HCT116 (cell line): Measurements from ENCODE around the gene ALDH3A2. TPM values are rescaled to one million over a fixed set of nuclear protein-coding genes. Genes with fewer than 3 reads are reported as not detected.

Experiments
- ATAC-seq: fragments of 200-7000 bp; cut with Tn5 transposase; 2 replicates; pipeline ENCODE4 v1.9.1; 2020; ENCODE audit warnings: mild to moderate bottlenecking, moderate library complexity
- BruUV-seq: library from RNA; stranded (reverse); fragments of 400-500 nt; replicated peaks from 2 replicates; lab custom pipeline; 2021; lab: Mats Ljungman, UMichigan
- CTCF ChIA-PET: fragments of 300-600 bp; sonication (Branson Sonifier 250); formaldehyde crosslinking; loops from one replicate; lab custom pipeline; 2021; ENCODE audit warnings: antibody characterized with exemption; lab: Charles Lee
- POLR2A ChIA-PET: fragments of 300-600, 350-600 bp; sonication (Branson Sonifier 250); formaldehyde crosslinking; loops from one replicate; lab custom pipeline; 2021; ENCODE audit warnings: antibody characterized with exemption; lab: Charles Lee
- RAD21 ChIA-PET, 2 experiments: fragments of 300-600 bp; sonication (Branson Sonifier 250); formaldehyde crosslinking; loops; one replicate each; lab custom pipeline; 2023; ENCODE audit warnings: low total read pairs in 2 of 2; ENCODE audit not compliant: uncharacterized antibody in 2 of 2, unreplicated experiment in 2 of 2, low non-redundant PET in 1 of 2; lab: Charles Lee
- DNase-seq: peaks from one replicate; pipeline ENCODE4 v3.0.0-alpha.2; 2010; ENCODE audit warnings: low read depth, low spot score
- H2AFZ ChIP-seq: fragments of 200-600 bp; shearing (Covaris generic), sonication (generic); 2 replicates; pipeline ENCODE4 v1.6.1; 2017; ENCODE audit warnings: low read depth, mixed run types, mixed read lengths, antibody characterized with exemption, low read length; ENCODE audit not compliant: poor library complexity, severe bottlenecking
- H3K27ac ChIP-seq: 2 replicates; pipeline ENCODE4 v1.5.1; 2012; ENCODE audit warnings: low read depth, low read length
- H3K27me3 ChIP-seq: fragments of 200-600 bp; sonication (generic); 2 replicates; pipeline ENCODE4 v1.6.1; 2016; ENCODE audit warnings: mixed run types, low read length, mixed read lengths; ENCODE audit not compliant: insufficient read depth
- H3K36me3 ChIP-seq, 2 experiments: fragments of 200-500 bp in 1 of 2; fragments of 200-600 bp in 1 of 2; sonication (Bioruptor generic) in 1 of 2; sonication (generic) in 1 of 2; 2 replicates each; pipeline versions ENCODE4 v1.5.1 to v1.6.1; 2014 to 2016; ENCODE audit warnings: low read length in 2 of 2, inconsistent platforms in 1 of 2, mixed read lengths in 1 of 2, mixed run types in 1 of 2; ENCODE audit not compliant: insufficient read depth in 2 of 2, control insufficient read depth in 1 of 2
- H3K4me1 ChIP-seq, 2 experiments: fragments of 200-600 bp in 1 of 2; sonication (generic) in 1 of 2; 2 replicates each; pipeline versions ENCODE4 v1.5.1 to v1.6.1; 2012 to 2017; ENCODE audit warnings: low read length in 2 of 2, inconsistent platforms in 1 of 2, mild to moderate bottlenecking in 1 of 2, mixed read lengths in 1 of 2, mixed run types in 1 of 2, moderate library complexity in 1 of 2; ENCODE audit not compliant: insufficient read depth in 2 of 2, control insufficient read depth in 1 of 2
- H3K4me2 ChIP-seq: fragments of 200-600 bp; sonication (generic); 2 replicates; pipeline ENCODE4 v1.6.1; 2017; ENCODE audit warnings: mixed run types, low read length, mixed read lengths
- H3K4me3 ChIP-seq, 2 experiments: fragments of 200-600 bp in 1 of 2; sonication (generic) in 1 of 2; replicated peaks in 1 of 2; 2 replicates each; pipeline ENCODE4 v1.5.1; 2011 to 2016; ENCODE audit warnings: low read length in 2 of 2, control low read depth in 1 of 2, low read depth in 1 of 2, mild to moderate bottlenecking in 1 of 2, mixed read lengths in 1 of 2, mixed run types in 1 of 2
- H3K79me2 ChIP-seq: fragments of 200-600 bp; sonication (generic); 2 replicates; pipeline ENCODE4 v1.6.1; 2017; ENCODE audit warnings: mild to moderate bottlenecking, mixed run types, low read length, moderate library complexity, mixed read lengths; ENCODE audit not compliant: insufficient read depth
- H3K9ac ChIP-seq: fragments of 200-600 bp; sonication (generic); 2 replicates; pipeline ENCODE4 v1.6.1; 2016; ENCODE audit warnings: low read length, mixed read lengths
- H3K9me2 ChIP-seq: fragments of 200-600 bp; sonication (generic), shearing (Covaris generic); 2 replicates; pipeline ENCODE4 v1.6.1; 2017; ENCODE audit warnings: mixed run types, mild to moderate bottlenecking, moderate library complexity; ENCODE audit not compliant: insufficient read depth
- H3K9me3 ChIP-seq, 2 experiments: fragments of 200-500 bp in 1 of 2; fragments of 200-600 bp in 1 of 2; sonication (Bioruptor generic) in 1 of 2; sonication (generic) in 1 of 2; 2 replicates each; pipeline ENCODE4 v1.6.1; 2014 to 2017; ENCODE audit warnings: low read length in 2 of 2, mixed read lengths in 2 of 2, inconsistent platforms in 1 of 2, low read depth in 1 of 2, mild to moderate bottlenecking in 1 of 2, mixed run types in 1 of 2, moderate library complexity in 1 of 2; ENCODE audit not compliant: control insufficient read depth in 1 of 2, insufficient read depth in 1 of 2
- H4K20me1 ChIP-seq: fragments of 200-600 bp; sonication (generic), shearing (Covaris generic); 2 replicates; pipeline ENCODE4 v1.6.1; 2017; ENCODE audit warnings: mixed run types, mild to moderate bottlenecking, moderate library complexity; ENCODE audit not compliant: insufficient read depth
- EGR1 ChIP-seq: IDR thresholded peaks from 2 replicates; pipeline ENCODE4 v1.6.1; 2012; ENCODE audit warnings: low read depth
- EZH2 ChIP-seq: fragments of 200-600 bp; sonication (generic); IDR thresholded peaks from 2 replicates; pipeline ENCODE4 v1.6.1; 2017; ENCODE audit warnings: antibody characterized with exemption, mixed run types
- EZH2phosphoT487 ChIP-seq: fragments of 200-600 bp; IDR thresholded peaks from 2 replicates; pipeline ENCODE4 v1.6.1; 2018; ENCODE audit warnings: antibody characterized with exemption, borderline replicate concordance
- RAD21 ChIP-seq: IDR thresholded peaks from 2 replicates; pipeline ENCODE4 v1.6.1; 2012; ENCODE audit warnings: low read depth, mild to moderate bottlenecking
- SP1 ChIP-seq: IDR thresholded peaks from 2 replicates; pipeline ENCODE4 v1.6.1; 2012; ENCODE audit warnings: low read depth
- SRF ChIP-seq: IDR thresholded peaks from 2 replicates; pipeline ENCODE4 v1.6.1; 2012; ENCODE audit warnings: low read depth
- TCF7L2 ChIP-seq: IDR thresholded peaks from 2 replicates; pipeline ENCODE4 v1.7.0; 2011; ENCODE audit warnings: borderline replicate concordance, inconsistent platforms; ENCODE audit not compliant: insufficient read depth, insufficient read length; ENCODE audit errors: extremely low read depth
- YY1 ChIP-seq: IDR thresholded peaks from 2 replicates; pipeline ENCODE4 v1.6.1; 2011; ENCODE audit warnings: low read length, low read depth, moderate library complexity, mild to moderate bottlenecking; ENCODE audit not compliant: insufficient replicate concordance; ENCODE audit errors: extremely low read depth
- ZFX ChIP-seq: fragments of 450-650 bp; IDR thresholded peaks from 2 replicates; pipeline ENCODE4 v1.6.1; 2017
- ZNF274 ChIP-seq: fragments of 200-500 bp; sonication (Bioruptor generic); IDR thresholded peaks from 2 replicates; pipeline ENCODE4 v1.6.1; 2014; ENCODE audit warnings: mild to moderate bottlenecking, low read depth, low read length, inconsistent platforms
- intact Hi-C: fragments of 100-400 bp; cut with micrococcal nuclease; formaldehyde crosslinking; loops from 2 replicates; pipeline ENCODE4 v1.10.0; 2022
- total RNA-seq: library from RNA; stranded (reverse); gene quantifications from one replicate; pipeline ENCODE4 v1.2.1, GENCODE V29; 2021; ENCODE audit not compliant: unreplicated experiment
- TF ChIP-seq, protein P1 (sequence below), 3 experiments: fragments of 200-600 bp in 1 of 3; sonication (generic) in 1 of 3; IDR thresholded peaks in 2 of 3; conservative IDR thresholded peaks in 1 of 3; 2 replicates each; pipeline ENCODE4 v1.5.1; 2012 to 2017; ENCODE audit warnings: low read depth in 2 of 3, low read length in 2 of 3, antibody characterized with exemption in 1 of 3, borderline replicate concordance in 1 of 3, control low read depth in 1 of 3, mild to moderate bottlenecking in 1 of 3, mixed read lengths in 1 of 3, mixed run types in 1 of 3, moderate library complexity in 1 of 3; ENCODE audit not compliant: insufficient read depth in 1 of 3
- TF ChIP-seq, protein P2 (sequence below): IDR thresholded peaks from 2 replicates; pipeline ENCODE4 v1.6.1; 2012
- TF ChIP-seq, protein P3 (sequence below): IDR thresholded peaks from 2 replicates; pipeline ENCODE4 v1.6.1; 2012
- TF ChIP-seq, protein P4 (sequence below): IDR thresholded peaks from 2 replicates; pipeline ENCODE4 v1.6.1; 2011; ENCODE audit warnings: mild to moderate bottlenecking, low read length, moderate library complexity; ENCODE audit not compliant: insufficient replicate concordance; ENCODE audit errors: extremely low read depth

The ALDH3A2 gene
- total RNA-seq, 1 experiment from 2014 or later: 86.8 TPM

DNA sequence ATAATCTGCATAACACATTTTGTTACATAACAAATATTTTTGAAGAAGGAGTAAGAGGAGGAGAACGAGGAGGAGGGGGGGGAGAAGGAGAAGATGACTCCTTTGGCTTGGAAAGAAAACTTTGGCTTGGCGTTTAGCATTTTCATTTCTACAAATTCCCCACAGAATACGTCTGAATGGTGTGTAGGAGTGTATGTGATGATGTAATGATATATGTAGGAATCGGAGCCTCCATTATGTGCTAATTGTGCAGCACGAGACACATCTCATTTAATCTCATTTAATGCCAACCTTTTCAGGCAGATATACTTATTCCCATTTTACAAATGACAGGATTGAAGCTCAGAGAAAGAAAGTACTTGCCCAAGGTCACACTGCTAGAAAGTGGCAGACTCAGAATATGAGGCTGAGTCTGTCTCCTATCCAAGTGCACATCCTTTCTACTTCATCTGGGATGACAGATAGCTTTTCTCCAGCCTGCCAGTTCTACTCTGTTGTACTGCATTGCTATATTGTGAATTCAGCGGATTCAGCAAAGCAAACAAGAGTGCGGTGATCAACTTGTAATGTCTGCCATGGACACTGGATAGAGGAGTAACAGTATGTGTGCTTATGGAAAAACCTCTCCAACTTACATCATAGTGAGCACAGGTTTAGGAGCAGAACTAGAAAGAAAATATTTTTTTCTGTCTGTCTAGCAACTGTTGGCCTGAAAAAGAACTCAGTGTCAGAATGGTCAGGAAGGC is 78.3 kb downstream of the ALDH3A2 start:
- TF ChIP-seq TCF7L2 (no peak), EZH2 (no peak), EGR1 (no peak), YY1 (no peak), RAD21 (no peak), ZNF274 (no peak), SRF (no peak), ZFX (no peak), SP1 (no peak), EZH2phosphoT487 (no peak)
- TF ChIP-seq, protein P1, sequence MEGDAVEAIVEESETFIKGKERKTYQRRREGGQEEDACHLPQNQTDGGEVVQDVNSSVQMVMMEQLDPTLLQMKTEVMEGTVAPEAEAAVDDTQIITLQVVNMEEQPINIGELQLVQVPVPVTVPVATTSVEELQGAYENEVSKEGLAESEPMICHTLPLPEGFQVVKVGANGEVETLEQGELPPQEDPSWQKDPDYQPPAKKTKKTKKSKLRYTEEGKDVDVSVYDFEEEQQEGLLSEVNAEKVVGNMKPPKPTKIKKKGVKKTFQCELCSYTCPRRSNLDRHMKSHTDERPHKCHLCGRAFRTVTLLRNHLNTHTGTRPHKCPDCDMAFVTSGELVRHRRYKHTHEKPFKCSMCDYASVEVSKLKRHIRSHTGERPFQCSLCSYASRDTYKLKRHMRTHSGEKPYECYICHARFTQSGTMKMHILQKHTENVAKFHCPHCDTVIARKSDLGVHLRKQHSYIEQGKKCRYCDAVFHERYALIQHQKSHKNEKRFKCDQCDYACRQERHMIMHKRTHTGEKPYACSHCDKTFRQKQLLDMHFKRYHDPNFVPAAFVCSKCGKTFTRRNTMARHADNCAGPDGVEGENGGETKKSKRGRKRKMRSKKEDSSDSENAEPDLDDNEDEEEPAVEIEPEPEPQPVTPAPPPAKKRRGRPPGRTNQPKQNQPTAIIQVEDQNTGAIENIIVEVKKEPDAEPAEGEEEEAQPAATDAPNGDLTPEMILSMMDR (IDR thresholded peaks at IDR 0.05 in 2 of 3, conservative IDR thresholded peaks at IDR 0.05 in 1 of 3; ENCODE audit: borderline replicate concordance in 1 of 3, insufficient read depth in 1 of 3, low read depth in 2 of 3, low read length in 2 of 3): no peak
- TF ChIP-seq, protein P2, sequence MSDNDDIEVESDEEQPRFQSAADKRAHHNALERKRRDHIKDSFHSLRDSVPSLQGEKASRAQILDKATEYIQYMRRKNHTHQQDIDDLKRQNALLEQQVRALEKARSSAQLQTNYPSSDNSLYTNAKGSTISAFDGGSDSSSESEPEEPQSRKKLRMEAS: no peak
- TF ChIP-seq, protein P3, sequence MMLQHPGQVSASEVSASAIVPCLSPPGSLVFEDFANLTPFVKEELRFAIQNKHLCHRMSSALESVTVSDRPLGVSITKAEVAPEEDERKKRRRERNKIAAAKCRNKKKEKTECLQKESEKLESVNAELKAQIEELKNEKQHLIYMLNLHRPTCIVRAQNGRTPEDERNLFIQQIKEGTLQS: no peak
- TF ChIP-seq, protein P4, sequence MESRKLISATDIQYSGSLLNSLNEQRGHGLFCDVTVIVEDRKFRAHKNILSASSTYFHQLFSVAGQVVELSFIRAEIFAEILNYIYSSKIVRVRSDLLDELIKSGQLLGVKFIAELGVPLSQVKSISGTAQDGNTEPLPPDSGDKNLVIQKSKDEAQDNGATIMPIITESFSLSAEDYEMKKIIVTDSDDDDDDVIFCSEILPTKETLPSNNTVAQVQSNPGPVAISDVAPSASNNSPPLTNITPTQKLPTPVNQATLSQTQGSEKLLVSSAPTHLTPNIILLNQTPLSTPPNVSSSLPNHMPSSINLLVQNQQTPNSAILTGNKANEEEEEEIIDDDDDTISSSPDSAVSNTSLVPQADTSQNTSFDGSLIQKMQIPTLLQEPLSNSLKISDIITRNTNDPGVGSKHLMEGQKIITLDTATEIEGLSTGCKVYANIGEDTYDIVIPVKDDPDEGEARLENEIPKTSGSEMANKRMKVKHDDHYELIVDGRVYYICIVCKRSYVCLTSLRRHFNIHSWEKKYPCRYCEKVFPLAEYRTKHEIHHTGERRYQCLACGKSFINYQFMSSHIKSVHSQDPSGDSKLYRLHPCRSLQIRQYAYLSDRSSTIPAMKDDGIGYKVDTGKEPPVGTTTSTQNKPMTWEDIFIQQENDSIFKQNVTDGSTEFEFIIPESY: no peak
- Histone ChIP-seq H3K4me3 (no peak overlapping the region), H3K79me2 (no peaks in the 10 kb centered on the region), H4K20me1 (no peaks in the 10 kb centered on the region), H3K9ac (no peak overlapping the region), H3K27ac (no peak overlapping the region), H3K4me2 (no peak overlapping the region), H3K9me3 (no peaks in the 10 kb centered on the region), H3K27me3 (no peaks in the 10 kb centered on the region), H3K4me1 (peaks cover 2 to 6% of the 10 kb centered on the region in 2 experiments; a peak in 2 of 4 replicates), H3K36me3 (no peaks in the 10 kb centered on the region), H2AFZ (no peak overlapping the region), H3K9me2 (no peaks in the 10 kb centered on the region)
- intact Hi-C loops: no loop called here
- DNase-seq: no peak
- RAD21 ChIA-PET: no interaction called here
- CTCF ChIA-PET: no interaction called here
- no peak for ATAC-seq
- POLR2A ChIA-PET: no interaction called here
- no TSS peak for BruUV-seq
